ENCODE measurements around the gene HS6ST3. TPM values are rescaled to one million over a fixed set of nuclear protein-coding genes. Genes with fewer than 3 reads are reported as not detected.

The HS6ST3 gene
- total RNA-seq, 1 experiment from 2014 or later: 1.2 TPM

DNA sequence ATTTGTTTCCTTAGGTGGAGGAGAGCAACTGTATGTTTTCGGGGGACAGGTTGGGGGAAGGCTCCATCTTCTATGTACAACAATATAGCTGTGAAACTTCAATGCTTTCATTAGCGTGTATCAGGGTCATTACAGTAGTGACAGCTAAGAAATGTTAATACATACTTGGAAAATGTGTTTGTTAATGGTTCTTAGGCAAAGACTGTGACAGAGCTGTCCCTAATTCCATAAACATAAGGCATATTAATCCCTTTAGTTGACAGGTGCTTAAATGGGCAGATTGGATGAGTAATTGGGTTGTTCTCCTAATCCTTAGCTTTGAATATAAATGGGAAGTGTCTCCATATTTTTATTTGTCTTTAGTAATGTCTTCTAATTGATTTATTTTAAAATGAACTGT is 313.7 kb downstream of the HS6ST3 start:
- H3K27ac Mint-ChIP-seq: no peak overlapping the region

More for the DNA sequence above, 313.7 kb downstream of the HS6ST3 start:
- DNase-seq (ENCODE audit: low spot score): no peak
- peaks cover 37% of the 10 kb centered on the region for H3K4me1 Mint-ChIP-seq
- no peak for ATAC-seq
- POLR2A ChIA-PET: no interaction called here
- H3K27me3 Mint-ChIP-seq (ENCODE audit: low read depth): no peaks in the 10 kb centered on the region
- CTCF ChIA-PET: no interaction called here
- no peaks in the 10 kb centered on the region for H3K36me3 Mint-ChIP-seq
- H3K4me3 Mint-ChIP-seq: no peak overlapping the region
- no peaks in the 10 kb centered on the region for H3K9me3 Mint-ChIP-seq
- TF ChIP-seq, protein P1, sequence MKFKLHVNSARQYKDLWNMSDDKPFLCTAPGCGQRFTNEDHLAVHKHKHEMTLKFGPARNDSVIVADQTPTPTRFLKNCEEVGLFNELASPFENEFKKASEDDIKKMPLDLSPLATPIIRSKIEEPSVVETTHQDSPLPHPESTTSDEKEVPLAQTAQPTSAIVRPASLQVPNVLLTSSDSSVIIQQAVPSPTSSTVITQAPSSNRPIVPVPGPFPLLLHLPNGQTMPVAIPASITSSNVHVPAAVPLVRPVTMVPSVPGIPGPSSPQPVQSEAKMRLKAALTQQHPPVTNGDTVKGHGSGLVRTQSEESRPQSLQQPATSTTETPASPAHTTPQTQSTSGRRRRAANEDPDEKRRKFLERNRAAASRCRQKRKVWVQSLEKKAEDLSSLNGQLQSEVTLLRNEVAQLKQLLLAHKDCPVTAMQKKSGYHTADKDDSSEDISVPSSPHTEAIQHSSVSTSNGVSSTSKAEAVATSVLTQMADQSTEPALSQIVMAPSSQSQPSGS (CRISPR knock-in tag; IDR thresholded peaks at IDR 0.05; ENCODE audit: borderline replicate concordance, low read depth): no peak
- TF ChIP-seq ZNF232 (CRISPR knock-in tag; IDR thresholded peaks at IDR 0.05): no peak
- TF ChIP-seq, protein P2, sequence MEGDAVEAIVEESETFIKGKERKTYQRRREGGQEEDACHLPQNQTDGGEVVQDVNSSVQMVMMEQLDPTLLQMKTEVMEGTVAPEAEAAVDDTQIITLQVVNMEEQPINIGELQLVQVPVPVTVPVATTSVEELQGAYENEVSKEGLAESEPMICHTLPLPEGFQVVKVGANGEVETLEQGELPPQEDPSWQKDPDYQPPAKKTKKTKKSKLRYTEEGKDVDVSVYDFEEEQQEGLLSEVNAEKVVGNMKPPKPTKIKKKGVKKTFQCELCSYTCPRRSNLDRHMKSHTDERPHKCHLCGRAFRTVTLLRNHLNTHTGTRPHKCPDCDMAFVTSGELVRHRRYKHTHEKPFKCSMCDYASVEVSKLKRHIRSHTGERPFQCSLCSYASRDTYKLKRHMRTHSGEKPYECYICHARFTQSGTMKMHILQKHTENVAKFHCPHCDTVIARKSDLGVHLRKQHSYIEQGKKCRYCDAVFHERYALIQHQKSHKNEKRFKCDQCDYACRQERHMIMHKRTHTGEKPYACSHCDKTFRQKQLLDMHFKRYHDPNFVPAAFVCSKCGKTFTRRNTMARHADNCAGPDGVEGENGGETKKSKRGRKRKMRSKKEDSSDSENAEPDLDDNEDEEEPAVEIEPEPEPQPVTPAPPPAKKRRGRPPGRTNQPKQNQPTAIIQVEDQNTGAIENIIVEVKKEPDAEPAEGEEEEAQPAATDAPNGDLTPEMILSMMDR (IDR thresholded peaks at IDR 0.05): no peak
- TF ChIP-seq GABPB1 (CRISPR knock-in tag; IDR thresholded peaks at IDR 0.05): no peak
- TF ChIP-seq, protein P3, sequence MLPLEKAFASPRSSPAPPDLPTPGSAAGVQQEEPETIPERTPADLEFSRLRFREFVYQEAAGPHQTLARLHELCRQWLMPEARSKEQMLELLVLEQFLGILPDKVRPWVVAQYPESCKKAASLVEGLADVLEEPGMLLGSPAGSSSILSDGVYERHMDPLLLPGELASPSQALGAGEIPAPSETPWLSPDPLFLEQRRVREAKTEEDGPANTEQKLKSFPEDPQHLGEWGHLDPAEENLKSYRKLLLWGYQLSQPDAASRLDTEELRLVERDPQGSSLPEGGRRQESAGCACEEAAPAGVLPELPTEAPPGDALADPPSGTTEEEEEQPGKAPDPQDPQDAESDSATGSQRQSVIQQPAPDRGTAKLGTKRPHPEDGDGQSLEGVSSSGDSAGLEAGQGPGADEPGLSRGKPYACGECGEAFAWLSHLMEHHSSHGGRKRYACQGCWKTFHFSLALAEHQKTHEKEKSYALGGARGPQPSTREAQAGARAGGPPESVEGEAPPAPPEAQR (CRISPR knock-in tag; IDR thresholded peaks at IDR 0.05): no peak
- no peak for TF ChIP-seq NR3C1 (CRISPR knock-in tag; conservative IDR thresholded peaks at IDR 0.05; ENCODE audit: low read depth)
- TF ChIP-seq ZNF671 (CRISPR knock-in tag; IDR thresholded peaks at IDR 0.05): no peak
- no peak for TF ChIP-seq JUN (CRISPR knock-in tag; IDR thresholded peaks at IDR 0.05)
- TF ChIP-seq MXD4 (CRISPR knock-in tag; IDR thresholded peaks at IDR 0.05; ENCODE audit: borderline replicate concordance): no peak
- no peak for TF ChIP-seq ZNF121 (CRISPR knock-in tag; IDR thresholded peaks at IDR 0.05)
- TF ChIP-seq, protein P4, sequence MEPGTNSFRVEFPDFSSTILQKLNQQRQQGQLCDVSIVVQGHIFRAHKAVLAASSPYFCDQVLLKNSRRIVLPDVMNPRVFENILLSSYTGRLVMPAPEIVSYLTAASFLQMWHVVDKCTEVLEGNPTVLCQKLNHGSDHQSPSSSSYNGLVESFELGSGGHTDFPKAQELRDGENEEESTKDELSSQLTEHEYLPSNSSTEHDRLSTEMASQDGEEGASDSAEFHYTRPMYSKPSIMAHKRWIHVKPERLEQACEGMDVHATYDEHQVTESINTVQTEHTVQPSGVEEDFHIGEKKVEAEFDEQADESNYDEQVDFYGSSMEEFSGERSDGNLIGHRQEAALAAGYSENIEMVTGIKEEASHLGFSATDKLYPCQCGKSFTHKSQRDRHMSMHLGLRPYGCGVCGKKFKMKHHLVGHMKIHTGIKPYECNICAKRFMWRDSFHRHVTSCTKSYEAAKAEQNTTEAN (CRISPR knock-in tag; IDR thresholded peaks at IDR 0.05): no peak
- TF ChIP-seq, protein P5, sequence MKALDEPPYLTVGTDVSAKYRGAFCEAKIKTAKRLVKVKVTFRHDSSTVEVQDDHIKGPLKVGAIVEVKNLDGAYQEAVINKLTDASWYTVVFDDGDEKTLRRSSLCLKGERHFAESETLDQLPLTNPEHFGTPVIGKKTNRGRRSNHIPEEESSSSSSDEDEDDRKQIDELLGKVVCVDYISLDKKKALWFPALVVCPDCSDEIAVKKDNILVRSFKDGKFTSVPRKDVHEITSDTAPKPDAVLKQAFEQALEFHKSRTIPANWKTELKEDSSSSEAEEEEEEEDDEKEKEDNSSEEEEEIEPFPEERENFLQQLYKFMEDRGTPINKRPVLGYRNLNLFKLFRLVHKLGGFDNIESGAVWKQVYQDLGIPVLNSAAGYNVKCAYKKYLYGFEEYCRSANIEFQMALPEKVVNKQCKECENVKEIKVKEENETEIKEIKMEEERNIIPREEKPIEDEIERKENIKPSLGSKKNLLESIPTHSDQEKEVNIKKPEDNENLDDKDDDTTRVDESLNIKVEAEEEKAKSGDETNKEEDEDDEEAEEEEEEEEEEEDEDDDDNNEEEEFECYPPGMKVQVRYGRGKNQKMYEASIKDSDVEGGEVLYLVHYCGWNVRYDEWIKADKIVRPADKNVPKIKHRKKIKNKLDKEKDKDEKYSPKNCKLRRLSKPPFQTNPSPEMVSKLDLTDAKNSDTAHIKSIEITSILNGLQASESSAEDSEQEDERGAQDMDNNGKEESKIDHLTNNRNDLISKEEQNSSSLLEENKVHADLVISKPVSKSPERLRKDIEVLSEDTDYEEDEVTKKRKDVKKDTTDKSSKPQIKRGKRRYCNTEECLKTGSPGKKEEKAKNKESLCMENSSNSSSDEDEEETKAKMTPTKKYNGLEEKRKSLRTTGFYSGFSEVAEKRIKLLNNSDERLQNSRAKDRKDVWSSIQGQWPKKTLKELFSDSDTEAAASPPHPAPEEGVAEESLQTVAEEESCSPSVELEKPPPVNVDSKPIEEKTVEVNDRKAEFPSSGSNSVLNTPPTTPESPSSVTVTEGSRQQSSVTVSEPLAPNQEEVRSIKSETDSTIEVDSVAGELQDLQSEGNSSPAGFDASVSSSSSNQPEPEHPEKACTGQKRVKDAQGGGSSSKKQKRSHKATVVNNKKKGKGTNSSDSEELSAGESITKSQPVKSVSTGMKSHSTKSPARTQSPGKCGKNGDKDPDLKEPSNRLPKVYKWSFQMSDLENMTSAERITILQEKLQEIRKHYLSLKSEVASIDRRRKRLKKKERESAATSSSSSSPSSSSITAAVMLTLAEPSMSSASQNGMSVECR (CRISPR knock-in tag; IDR thresholded peaks at IDR 0.05; ENCODE audit: borderline replicate concordance): no peak
- TF ChIP-seq, protein P6, sequence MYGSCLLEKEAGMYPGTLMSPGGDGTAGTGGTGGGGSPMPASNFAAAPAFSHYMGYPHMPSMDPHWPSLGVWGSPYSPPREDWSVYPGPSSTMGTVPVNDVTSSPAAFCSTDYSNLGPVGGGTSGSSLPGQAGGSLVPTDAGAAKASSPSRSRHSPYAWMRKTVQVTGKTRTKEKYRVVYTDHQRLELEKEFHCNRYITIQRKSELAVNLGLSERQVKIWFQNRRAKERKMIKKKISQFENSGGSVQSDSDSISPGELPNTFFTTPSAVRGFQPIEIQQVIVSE (CRISPR knock-in tag; IDR thresholded peaks at IDR 0.05; ENCODE audit: borderline replicate concordance): no peak
- TF ChIP-seq PRRX2 (CRISPR knock-in tag; IDR thresholded peaks at IDR 0.05): no peak

Measured in WTC11 (cell line).